CD4-positive, alpha-beta T cell treated with Interferon alpha-2 for 1 hour (primary cell): ENCODE results near the gene CALD1.

Experiments
- DNase-seq, 2 donors: peaks; one replicate each; pipeline ENCODE4 v3.0.0-alpha.2; 2020 to 2022

Gene CALD1

DNA sequence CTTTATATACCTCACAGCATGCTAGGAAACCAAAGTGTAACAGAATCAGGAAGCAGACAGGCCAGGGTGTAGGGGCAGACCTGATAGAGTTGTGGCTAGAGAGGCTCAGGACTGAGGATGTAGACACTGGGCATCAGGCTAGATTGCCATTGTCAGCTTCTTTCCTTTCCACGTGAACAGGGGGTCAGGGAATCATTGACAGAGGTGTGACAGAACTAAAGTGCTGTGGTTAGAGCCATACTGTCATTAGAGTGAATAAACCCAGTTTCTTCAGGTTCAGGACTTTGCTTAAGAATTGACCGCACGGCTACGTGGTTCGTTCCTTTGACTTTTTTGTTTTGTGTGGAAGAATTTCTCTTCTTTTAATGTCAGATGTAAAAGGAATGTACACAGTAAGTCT, 90.7 kb downstream of the CALD1 start:
- no peak for DNase-seq

GRCh38 chr7:134870781-134871180, 91.3 kb downstream of the CALD1 start:
- no peak for DNase-seq

GRCh38 chr7:134873253-134873652, 93.8 kb downstream of the CALD1 start:
- DNase-seq: no peak

DNA sequence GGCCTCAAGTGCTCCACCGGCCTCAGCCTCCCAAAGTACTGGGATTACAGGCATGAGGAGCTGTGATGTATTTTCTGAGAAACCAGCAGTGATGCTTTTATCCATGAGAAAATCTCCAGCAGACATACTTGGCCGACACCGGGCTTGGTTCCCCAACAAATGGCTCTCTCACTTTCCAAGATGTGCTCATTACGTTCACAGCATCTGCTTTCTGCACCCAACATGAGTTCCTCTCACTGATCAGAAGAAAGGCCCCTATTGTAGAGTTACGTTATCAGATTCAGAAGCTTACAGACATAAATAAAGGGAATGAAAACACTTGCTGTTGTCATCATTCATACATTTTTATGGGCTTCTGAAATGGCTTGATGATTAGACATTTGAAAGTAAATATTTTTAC, 95.0 kb downstream of the CALD1 start:
- DNase-seq: no peak

DNA sequence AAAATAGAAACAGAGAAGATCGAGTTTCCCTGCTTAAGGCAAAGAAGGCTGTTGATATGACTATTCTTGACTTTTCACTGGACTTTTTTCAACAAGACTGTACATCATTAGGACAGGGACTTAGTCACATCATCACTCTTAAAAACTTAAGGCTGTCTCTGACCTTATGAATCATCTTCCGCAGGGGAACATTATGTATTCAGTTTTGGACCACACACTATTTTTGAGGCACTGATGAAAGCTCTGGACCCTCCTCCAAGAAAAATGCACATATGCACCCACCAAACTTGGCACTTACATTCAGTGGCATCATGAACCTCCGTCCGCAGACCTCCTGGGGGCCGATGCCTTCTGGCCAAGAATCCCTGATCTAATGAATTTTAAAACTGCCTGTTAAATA, 96.4 kb downstream of the CALD1 start:
- DNase-seq: no peak

DNA sequence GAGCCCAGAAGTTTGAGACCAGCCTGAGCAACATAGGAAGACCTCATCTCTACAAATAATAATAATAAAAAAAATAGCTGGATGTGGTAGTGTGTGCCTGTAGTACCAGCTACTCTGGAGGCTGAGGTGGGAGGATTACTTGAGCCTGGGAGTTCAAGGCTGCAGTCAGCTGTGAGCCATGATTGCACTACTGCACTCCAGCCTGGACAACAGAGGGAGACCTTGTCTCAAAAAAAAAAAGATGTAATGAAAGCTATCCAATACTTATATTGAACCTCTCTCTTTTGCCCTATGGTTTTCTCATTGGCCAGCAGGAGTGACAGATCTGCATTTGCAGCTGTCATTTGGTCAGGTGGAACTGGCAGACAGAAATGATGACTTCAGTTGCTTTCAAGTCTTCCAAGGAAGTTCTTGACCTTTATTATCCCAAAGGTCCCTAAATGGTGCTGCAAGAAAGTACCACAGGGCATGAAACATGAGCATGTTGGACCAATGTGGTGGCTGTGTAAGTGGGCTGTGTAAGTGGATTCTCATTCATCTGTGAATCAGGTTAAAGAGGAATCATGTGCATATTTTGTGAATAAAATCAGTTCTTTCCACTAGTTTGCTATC, 99.4 kb downstream of the CALD1 start:
- no peak for DNase-seq

DNA sequence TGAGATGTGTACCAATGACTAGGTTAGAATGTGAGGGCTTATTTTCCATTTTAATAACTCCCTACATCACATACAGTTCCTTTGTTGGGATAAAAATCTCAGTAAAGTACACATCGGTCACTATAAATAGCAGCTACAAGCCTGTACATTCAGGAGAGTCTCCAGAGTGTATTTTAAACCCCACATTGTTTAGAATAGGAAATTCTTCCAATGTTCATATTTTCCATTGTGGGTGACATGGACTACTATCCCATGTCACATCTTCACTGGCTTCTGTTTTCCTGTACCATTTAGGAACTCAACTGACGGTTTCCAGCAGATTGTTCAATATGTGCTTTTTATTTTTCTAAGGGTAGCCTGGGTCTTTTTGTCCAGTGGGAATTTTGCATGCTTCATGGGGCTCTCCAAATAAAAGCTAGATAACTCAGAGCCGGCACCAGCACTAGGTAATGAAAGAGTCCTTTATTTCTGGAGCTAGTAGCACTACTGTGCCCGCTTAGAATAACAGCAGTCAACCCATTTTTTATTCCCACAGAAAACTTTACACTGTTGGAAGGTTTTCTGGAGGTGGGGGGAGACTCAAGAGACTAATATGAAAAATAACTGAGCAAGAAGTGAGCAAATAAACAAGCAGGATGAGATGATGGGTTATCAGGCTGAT, 100.5 kb downstream of the CALD1 start:
- no peak for DNase-seq

GRCh38 chr7:134882481-134882880, 103.0 kb downstream of the CALD1 start:
- DNase-seq: no peak

GRCh38 chr7:134885967-134886352, 106.5 kb downstream of the CALD1 start:
- DNase-seq: no peak

GRCh38 chr7:134886353-134887057, 107.1 kb downstream of the CALD1 start:
- no peak for DNase-seq

DNA sequence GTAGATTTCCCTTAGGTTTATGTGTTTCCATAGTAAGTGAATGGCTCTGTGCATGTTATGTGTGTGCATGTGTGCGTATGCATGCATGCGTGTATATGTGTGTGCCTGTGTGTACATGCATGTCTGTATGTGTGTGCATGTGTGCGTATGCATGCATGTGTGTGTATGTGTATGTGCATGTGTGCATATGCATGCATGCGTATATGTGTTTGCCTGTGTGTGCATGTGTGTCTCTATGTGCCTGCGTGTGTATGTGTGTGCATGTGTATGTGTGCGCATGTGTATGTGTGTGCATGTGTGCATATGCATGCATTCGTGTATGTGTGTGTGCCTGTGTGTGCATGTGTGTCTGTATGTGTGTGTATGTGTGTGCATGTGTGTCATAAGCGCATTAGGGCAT, 108.1 kb downstream of the CALD1 start:
- no peak for DNase-seq

- no peak for DNase-seq
Measured at GRCh38 chr7:134888141-134888740, 108.8 kb downstream of the CALD1 start.

- no peak for DNase-seq
Measured at GRCh38 chr7:134890246-134891240, 111.1 kb downstream of the CALD1 start.

DNA sequence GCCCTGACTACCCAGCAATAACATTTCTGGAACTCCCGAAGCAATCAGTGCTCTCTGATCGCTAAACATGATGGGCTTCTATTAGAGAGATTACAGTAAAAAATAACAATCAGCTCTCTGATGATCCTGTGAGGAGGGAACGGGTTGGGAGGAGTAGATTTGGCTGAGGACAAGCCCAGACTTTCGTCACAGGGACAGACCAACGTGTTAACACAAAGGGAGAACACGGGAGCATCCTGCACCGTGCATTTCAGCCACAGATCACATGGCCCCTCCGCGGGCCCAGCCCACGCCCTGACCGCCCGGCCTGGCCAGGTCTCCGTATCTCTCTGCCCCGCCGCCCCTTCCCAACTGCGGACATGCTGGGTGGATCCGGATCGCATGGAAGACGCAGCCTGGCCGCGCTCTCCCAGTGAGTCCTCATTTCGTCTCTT, 111.8 kb downstream of the CALD1 start:
- DNase-seq: no peak

- no peak for DNase-seq
Measured at GRCh38 chr7:134891696-134892678, 112.6 kb downstream of the CALD1 start.

- DNase-seq: no peak
Measured at GRCh38 chr7:134892963-134893362, 113.5 kb downstream of the CALD1 start.

DNA sequence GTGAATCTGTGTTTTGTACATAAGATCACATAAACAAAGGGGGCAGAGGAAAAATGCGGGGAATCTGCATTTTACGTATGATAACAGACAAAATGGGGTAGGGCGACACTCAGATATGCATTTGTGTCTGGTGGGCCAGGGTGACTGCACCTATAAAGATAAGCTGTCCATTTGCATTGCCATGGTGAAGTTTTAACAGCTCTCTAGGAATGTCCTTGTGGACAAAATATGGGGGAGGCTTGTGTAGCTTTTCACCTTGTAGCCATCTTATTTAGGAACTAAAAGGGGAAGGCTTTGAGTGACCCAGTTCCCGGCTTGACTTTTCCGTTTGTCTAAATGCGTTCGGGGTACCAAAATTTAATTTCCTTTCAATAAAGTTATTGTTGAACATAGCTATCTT, 114.5 kb downstream of the CALD1 start:
- no peak for DNase-seq

GRCh38 chr7:134894928-134895327, 115.5 kb downstream of the CALD1 start:
- DNase-seq: no peak

DNA sequence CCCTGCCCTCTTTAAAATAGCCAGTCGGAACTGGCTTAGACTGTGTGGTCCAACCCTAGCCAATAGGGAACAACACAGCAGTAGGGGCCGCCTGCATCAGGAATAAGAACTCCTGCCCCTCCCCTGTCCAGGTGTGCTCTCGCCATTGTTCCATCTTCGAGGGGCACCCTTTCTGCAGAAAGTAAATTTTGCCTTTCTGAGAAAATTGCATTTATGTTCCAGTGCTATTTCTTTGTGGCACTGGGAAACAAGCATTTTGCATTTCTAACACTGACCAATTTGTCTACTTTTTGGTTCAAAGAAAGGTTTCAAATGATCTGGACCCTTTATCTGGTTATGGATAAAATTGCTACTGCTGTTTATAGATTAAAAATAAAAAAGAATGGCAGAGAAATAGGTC, 116.6 kb downstream of the CALD1 start:
- DNase-seq: no peak

GRCh38 chr7:134897936-134898335, 118.5 kb downstream of the CALD1 start:
- DNase-seq: no peak

- no peak for DNase-seq
Measured at GRCh38 chr7:134899729-134900128, 120.3 kb downstream of the CALD1 start.
